Activated CD8-positive, alpha-beta memory T cell treated with anti-CD3 and anti-CD28 coated beads for 1 hour (primary cell): ENCODE results near the gene SLC1A5.
"Not testable (repeated sequence)": the region's sequence is repeated elsewhere in the genome, so short reads cannot be mapped to it uniquely, and the experiment has no call there.

Source experiments
- DNase-seq, 2 donors: peaks; one replicate each; pipeline ENCODE4 v3.0.0-alpha.2; 2020; ENCODE audit warnings: low read depth in 1 of 2; ENCODE audit errors: extremely low read depth in 1 of 2

SLC1A5 gene

DNA sequence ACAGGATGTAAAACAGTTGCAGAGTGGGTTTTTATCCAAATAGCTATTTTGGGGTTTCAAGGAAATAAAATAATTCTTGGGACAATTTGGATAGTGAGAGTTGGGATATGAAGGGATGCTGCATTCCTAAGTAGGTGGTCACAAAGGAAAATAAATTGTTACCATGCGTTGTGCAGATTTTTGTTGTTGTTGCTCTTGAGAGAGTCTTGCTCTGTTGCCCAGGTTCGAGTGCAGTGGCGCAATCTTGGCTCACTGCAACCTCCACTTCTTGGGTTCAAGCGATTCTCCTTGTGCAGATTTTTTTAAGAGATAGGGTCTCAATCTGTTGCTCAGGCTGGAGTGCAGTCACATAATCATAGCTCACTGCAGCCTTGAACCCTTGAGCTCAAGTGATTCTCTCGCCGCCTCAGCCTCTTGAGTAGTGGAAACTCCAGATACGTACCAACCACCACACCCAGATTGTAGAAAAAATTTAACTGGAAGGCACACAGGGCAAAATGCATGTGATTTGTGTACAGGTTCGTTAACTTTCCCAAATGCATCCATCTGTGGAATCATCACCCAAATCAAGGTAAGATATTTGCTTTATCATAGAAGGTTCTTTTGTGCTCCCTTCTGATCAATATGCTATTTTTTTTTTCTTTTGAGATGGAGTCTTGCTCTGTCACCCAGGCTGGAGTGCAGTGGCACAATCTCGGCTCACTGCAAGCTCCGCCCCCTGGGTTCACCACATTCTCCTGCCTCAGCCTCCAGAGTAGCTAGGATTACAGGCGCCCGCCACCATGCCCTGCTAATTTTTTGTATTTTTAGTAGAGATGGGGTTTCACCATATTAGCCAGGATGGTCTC, 16.0 kb downstream of the SLC1A5 start:
- DNase-seq = no peak

DNA sequence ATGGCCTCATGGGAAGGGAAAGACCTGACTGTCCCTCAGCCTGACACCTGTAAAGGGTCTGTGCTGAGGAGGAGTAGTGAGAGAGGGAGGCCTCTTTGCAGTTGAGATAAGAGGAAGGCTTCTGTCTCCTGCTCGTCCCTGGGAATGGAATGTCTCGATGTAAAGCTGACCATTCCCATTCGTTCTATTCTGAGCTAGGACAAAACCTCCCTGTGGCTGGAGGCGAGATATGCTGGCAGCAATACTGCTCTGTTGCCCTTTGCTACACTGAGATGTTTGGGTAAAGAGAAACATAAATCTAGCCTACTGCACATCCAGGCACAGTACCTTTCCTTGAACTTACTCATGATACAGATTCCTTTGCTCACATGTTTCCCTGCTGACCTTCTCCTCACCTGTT, 19.6 kb downstream of the SLC1A5 start:
- DNase-seq = not testable (repeated sequence)

DNA sequence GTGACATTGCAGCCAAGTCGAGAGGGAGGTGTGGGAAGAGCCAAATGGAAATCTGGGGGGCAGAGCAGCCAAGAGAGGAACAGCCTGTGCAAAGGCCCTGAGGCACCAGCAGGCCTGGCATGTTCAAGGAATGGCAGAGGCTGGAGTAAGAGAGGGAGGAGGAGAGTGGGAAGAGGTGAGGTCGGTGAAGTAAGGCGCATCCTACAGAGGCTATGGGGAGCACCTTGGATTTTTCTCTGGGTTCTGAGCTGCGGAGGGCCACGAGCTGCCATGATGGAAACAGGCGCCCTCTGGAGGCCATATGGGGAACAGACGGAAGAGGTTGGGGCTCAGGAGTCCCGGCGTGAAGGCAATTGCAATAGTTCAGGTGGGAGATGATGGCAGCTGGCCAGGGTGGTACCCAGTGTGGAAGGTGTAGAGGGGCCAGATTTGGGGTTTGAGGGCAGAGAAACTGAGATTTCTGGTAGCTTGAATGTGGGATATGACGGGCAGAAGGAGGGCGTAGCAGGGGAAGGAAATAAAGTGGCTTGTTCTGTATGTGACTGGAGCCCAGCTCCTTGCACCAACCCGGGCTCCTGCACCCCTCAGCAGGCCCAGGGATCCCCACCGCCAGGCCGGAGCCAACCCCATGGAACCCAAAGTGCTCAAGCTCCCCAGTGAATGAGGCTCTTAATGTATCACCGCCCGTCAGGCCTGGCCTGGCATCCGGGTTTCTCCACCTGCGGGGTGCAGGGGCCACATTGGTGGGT, 21.7 kb downstream of the SLC1A5 start:
- DNase-seq = no peak

DNA sequence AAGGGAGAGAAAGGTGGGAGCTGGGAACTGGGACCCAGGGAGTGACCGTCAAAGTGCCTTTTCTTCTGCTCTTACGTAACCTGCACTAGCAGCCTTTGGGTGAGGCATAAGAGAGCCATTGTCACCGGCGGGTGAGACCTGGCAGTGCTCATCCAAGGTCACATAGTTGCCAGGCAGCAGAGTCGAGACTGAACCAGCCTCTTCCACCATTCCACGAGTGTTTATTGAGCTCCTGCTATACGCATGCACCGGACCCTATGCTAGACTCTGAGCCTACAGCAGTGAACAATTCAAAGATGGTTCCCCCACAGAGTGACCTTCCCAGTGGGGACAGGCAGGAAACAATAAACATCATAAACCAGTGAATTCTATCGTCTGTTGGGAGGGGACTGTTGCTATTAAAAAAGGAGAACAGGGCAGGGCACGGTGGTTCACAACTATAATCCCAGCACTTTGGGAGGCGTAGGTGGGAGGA, 23.5 kb downstream of the SLC1A5 start:
- no peak for DNase-seq

DNA sequence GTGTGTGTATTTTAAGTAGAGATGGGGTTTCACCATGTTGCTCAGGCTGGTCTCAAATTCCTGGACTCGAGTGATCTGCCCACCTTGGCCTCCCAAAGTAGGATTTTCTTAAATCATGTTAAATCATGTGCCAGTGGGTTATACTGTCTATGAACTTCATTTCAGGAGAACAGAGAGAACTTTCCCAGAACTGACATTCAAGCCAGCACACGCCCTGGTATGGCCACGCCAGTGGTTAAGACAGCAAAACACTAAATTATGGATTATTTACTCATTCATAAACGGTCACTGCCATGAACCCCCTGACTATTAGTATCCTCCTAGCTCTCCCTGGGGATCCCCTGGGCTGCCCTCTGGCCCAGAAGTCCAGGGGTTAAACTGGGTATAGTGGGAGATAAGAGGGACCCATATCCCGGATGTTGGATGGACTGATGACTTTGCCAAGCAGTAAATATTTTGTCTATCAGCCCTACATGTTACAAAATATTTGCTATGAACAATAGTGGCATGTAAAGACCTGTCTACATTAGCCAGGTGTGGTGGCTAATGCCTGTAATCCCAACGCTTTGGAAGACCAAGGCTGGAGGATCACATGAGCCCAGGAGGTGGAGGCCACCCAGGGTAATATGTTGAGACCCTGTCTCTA, 26.0 kb downstream of the SLC1A5 start:
- DNase-seq = no peak

DNA sequence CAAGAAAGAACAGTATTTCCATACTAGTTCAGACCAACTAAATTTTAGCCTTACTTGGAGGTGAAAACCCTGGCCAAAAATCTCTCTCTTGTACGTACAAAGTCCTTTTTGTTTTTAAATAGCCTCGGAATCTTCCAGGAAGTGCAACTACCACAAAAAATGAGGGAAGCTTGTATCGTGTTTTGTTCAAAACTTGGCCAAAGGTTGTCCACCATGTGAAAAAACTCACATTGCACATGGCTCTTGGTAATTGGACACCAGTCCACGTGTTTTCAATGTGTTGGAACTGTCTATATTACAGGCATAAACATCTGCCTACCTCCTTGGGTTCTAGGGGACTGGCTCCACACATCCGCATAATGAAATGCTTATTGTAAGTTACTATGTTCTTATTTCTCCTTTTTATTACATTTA, 27.0 kb downstream of the SLC1A5 start:
- DNase-seq = no peak

DNA sequence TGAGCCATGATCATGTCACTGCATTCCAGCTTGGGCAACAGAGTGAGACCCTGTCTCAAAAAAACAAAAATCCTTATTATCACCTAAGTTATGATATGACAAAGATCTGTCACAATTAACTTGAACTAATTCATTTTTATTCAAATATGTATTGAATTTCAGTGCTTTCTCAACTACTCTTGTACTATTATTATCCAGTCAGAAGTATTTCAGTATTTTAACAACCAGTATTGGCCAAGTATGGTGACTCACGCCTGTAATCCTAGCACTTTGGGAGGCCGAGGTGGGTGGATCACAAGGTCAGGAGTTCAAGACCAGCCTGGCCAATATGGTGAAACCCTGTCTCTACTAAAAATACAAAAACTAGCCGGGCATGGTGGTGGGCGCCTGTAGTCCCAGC, 27.5 kb downstream of the SLC1A5 start:
- not testable (repeated sequence) for DNase-seq

DNA sequence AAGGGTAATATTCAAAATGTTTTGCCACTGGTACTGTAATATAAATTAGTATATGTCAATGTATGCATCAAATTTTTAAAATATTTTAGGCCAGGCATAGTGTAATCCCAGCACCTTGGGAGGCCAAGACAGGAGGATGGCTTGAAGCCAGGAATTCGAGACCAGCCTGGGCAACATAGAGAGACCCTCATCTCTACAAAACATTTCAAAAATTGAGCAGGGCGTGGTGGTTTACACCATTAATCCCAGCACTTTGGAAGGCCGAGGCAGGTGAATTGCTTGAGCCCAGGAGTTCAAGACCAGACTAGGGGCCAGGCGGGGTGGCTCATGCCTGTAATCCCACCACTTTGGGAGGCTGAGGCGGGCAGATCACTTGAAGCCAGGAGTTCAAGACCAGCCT, 28.0 kb downstream of the SLC1A5 start:
- DNase-seq = no peak

DNA sequence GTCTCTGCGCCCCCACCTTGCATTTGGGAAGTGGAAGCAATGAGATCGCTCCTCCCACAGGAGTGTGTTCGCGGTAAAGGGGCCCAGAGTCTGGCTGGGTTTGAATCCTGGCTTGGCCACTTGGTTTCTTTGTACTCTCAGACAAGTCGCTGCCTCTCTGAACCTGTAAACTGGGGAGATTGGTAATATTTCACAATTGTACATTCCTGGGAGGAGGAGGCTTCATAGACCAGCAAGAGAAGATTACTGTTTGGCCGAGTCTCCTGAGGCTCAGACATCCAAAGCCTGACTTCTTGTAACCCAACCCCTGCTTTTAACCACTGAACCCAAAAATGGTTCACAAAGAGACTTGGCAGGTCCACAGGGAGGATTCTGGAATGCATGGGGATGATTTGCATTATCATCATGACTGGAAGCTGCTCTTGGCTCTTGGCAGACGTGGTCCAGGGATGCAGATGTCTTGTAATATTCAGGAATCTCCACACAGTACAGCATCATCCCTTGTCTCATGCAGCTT, 28.5 kb downstream of the SLC1A5 start:
- no peak for DNase-seq

DNA sequence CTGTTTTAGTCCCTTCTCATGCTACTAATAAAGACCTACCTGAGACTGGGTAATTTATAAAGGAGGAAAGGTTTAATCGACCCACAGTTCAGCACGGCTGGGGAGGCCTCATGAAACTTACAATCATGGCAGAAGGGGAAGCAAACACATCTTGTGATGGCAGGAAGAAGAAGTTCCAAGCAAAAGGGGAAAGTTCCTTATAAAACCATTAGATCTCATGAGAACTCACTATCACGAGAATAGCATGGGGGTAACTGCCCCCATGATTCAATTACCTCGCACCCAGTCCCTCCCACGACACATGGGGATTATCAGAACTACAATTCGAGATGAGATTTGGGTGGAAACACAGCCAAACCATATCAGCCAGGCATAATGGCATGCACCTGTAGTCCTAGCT, 29.2 kb downstream of the SLC1A5 start:
- no peak for DNase-seq

DNA sequence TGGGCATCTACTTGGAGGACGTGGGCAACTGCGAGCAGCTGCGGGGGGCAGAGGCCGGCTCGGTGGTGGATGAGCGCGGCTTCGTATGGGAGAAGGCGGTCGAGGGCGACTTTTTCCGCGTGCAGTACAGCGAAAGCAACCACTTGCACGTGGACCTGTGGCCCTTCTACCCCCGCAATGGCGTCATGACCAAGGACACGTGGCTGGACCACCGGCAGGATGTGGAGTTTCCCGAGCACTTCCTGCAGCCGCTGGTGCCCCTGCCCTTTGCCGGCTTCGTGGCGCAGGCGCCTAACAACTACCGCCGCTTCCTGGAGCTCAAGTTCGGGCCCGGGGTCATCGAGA, 31.9 kb downstream of the SLC1A5 start:
- no peak for DNase-seq

DNA sequence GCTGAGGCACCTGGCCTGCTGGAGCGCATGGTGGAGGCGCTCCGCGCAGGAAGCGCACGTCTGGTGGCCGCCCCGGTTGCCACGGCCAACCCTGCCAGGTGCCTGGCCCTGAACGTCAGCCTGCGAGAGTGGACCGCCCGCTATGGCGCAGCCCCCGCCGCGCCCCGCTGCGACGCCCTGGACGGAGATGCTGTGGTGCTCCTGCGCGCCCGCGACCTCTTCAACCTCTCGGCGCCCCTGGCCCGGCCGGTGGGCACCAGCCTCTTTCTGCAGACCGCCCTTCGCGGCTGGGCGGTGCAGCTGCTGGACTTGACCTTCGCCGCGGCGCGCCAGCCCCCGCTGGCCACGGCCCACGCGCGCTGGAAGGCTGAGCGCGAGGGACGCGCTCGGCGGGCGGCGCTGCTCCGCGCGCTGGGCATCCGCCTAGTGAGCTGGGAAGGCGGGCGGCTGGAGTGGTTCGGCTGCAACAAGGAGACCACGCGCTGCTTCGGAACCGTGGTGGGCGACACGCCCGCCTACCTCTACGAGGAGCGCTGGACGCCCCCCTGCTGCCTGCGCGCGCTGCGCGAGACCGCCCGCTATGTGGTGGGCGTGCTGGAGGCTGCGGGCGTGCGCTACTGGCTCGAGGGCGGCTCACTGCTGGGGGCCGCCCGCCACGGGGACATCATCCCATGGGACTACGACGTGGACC, 32.4 kb downstream of the SLC1A5 start:
- DNase-seq = no peak

DNA sequence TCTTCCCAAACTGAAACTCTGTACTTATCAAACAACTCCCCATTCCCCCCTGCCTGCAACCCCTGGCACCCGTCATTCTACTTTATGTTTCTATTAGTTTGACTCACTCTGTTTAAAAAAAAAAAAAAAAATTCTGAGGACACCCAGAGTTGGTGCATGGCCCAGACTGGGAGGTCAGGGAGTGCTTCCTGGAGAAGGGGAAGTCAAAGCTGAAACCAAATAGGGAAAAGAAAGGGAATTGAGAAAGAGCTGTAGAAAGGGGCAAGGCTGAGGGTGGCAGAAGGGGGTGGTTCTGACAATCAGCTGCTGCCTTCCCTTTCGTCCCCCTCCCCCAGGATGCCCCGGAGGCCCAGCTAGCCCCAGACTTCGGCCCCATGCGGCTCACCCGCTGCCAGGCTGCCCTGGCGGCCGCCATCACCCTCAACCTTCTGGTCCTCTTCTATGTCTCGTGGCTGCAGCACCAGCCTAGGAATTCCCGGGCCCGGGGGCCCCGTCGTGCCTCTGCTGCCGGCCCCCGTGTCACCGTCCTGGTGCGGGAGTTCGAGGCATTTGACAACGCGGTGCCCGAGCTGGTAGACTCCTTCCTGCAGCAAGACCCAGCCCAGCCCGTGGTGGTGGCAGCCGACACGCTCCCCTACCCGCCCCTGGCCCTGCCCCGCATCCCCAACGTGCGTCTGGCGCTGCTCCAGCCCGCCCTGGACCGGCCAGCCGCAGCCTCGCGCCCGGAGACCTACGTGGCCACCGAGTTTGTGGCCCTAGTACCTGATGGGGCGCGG, 33.1 kb downstream of the SLC1A5 start:
- no peak for DNase-seq

DNA sequence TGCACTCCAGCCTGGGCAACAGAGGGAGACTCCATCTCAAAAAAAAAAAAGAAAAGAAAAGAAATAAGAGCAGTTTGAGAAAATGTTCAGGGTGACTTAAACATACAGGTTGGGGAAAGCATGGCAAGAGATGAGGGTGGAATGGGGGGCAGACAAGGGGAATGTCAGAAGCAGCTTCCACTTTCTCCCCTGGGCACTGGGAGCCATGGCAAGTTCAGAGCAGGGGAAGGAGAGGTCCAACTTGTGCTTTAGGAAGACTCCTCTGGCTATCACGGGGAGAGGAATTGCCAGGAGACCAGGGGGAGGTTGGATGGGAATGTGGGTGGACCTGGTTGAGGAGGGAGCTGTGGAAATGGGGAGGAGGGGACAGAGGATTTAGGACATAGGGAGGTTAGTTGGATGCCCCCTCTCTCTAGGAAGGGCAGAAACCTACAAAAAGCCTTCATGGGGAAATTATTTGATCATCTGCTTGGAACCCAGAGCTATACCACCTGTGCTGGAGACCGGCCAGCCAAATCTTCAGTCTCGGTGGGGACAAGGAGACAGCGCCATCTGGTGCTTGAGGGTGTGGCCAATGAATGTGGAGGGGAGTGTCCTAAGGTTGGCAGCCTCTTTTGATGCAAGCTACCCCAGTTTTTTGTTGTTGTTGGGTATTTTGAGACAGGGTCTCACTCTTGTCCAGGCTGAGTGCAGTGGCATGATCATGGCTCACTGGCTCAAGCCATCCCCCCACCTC, 34.8 kb downstream of the SLC1A5 start:
- DNase-seq = peak; percentile 31 to 42

DNA sequence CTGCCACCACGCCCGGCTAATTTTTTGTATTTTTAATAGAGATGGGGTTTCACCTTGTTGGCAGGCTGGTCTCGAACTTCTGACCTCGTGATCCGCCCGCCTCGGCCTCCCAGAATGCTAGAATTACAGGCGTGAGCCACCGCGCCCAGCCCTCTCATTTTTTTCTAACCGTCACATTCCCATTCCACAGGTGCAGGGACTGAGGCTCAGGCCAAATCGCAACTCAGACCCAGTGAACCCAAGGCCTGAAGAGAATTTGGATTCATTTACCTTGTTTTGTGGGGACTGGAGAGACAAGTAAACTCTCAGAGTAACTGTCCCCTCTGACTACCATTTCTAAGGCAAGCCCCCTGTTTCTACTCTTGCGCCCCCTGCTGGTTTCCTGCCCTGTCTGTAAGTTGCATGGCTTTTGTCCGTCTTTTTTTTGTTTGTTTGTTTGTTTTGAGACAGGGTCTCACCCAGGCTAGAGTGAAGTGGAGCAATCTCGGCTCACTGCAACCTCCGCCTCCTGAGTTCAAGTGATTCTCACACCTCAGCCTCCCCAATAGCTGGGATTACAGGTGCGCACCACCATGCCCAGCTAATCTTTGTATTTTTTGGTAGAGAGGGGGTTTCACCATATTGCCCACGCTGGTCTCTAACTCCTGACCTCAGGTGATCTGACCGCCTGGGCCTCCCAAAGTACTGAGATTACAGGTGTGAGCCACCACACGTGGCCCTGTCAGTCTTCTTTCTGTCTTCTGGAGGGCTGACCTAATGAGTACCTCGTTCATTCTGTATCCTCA, 39.9 kb downstream of the SLC1A5 start:
- DNase-seq = peak; percentile 45 to 71

DNA sequence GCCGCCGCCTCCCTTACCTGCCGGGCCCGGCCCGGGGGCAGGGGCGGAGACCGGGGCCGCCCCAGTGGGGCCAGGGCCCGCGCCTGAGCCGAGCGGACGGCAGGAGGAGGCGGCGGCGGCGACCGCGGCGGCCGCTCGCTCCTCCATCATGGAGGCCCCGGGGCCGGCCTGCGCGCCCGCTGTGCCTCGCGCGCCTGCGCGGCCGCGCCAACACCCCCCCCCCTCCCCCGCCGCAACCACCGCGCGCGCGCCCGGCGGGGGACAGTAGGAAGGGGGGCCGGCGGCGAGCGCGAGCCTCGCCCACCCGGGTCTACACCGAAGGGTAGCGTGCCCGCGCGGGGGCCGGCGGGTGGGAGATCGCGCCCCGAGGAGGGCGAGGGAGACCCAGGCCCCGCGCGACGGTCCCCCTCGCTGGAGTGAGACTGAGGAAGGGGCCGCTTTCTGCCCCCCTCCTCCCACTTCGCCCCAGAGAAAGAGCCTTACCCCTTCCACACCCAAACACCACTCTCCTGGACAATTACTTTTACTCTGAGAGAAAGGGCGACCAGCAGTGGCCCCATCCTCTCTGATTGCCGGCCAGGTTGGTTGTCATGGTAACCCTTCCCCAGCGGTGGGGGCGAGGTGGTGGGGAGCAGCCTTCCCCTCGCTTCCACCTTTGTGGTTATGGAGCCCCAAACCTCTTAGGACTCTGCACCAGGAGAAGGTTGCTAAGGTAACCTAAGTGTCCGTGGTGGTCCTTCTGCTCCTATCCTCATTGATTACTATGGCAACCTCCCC, 41.9 kb downstream of the SLC1A5 start, which contains the start of gene STRN4:
Gene STRN4, minus strand, starts transcription at position 170 of the 777 bp plus-strand sequence. Its CDS starts 20 bp downstream, at position 150.
- peak in 1 of 2 donors; percentile 53 for DNase-seq

DNA sequence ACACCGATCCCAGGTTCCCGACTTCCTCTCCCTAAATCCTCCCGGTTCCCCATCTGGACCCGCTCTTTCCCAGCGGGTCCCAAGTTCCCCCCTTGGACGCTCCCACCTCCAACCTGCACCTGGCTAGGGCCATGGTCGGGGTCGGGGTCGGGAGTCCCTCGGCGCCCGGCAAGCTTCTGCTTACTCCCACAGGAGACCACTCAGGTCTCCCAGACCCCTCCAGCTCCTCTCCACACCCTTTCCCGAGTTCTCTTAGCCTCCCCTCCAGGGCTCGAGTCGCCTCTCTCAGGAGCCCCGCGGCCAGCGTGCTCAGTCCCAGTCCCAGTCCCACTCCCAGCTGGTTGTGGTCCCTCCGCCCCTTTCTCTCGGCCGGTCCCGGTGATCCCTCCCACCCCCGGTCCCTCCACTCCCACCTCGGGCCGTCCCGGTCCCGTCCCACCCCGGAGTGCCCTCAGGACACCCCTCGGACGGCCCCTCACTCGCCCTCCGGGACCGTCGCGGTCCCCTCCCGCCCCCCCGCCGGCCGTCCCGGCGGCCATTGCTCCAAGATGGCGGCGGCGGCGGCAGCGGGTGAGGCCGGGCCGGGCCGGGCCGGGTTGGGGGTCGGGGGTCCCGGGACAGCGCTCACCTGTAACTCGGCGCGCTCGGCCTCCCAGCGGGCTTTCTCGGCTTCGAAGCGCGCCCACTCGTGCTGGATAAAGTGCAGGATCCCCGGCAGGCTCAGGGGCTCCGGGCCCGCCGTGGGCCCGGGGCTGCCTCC, 42.7 kb downstream of the SLC1A5 start, which contains the start of gene FKRP:
Gene FKRP, plus strand, starts transcription at position 537 of the 760 bp plus-strand sequence. CDS start 9,394 bp downstream, outside the sequence.
- DNase-seq = peak in 1 of 2 donors; percentile 27
